ENCODE results near the gene CD300LG.

DNA sequence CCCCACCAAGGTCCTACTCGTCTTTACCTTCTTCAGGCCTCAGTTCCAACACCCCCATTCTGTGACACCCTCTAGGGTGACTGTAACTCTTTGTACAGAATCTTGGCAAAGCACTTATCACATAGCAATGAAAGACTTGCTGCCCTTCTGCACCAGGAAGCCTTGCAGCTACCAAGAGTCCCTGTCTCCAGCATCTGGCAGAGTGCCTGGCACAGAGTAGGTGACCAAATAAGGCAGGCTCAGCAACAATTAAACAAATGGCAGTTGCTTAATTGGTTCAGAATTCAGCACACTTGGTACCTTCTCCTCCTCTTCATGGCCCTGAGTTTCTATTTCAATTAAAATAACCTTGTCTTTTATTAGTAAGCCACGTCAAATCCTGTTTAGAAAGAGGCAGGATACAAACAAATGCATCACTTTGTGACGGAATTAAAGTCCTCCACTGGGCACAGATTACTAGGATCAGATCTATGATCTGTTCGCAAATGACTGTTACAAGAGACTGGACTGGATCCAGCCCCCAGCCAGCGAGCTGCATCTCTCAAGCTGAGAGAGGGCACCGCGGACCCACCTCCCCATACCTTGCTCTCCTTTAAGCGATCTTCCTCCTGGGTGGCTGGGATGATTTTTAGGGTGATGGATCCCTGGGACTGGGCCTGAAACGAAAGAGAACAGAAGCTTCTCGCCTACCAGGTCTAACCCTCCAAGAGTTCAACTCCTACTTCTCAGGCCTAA lies 23.5 kb upstream of the CD300LG start:
- no peak for TF ChIP-seq POLR2A (IDR thresholded peaks at IDR 0.05)
- TF ChIP-seq, protein P1, sequence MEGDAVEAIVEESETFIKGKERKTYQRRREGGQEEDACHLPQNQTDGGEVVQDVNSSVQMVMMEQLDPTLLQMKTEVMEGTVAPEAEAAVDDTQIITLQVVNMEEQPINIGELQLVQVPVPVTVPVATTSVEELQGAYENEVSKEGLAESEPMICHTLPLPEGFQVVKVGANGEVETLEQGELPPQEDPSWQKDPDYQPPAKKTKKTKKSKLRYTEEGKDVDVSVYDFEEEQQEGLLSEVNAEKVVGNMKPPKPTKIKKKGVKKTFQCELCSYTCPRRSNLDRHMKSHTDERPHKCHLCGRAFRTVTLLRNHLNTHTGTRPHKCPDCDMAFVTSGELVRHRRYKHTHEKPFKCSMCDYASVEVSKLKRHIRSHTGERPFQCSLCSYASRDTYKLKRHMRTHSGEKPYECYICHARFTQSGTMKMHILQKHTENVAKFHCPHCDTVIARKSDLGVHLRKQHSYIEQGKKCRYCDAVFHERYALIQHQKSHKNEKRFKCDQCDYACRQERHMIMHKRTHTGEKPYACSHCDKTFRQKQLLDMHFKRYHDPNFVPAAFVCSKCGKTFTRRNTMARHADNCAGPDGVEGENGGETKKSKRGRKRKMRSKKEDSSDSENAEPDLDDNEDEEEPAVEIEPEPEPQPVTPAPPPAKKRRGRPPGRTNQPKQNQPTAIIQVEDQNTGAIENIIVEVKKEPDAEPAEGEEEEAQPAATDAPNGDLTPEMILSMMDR (IDR thresholded peaks at IDR 0.05), result no peak
- peak in 2 of 3 donors; percentile 38 to 68 for TF ChIP-seq POLR2AphosphoS5 (IDR thresholded peaks at IDR 0.05)
- no peak for TF ChIP-seq EP300 (IDR thresholded peaks at IDR 0.05)

All from stomach (tissue), 4 donors.